Jurkat, Clone E6-1 (cell line): ENCODE data around the gene SHTN1.

Source experiments
- DNase-seq: peaks from one replicate; pipeline ENCODE4 v3.0.0-alpha.2; 2011; ENCODE audit warnings: low read depth, low spot score
- H3K4me3 ChIP-seq: 2 replicates; pipeline ENCODE4 v1.5.1; 2011; ENCODE audit warnings: mild to moderate bottlenecking, low read length, control low read depth, moderate library complexity

Gene SHTN1

DNA sequence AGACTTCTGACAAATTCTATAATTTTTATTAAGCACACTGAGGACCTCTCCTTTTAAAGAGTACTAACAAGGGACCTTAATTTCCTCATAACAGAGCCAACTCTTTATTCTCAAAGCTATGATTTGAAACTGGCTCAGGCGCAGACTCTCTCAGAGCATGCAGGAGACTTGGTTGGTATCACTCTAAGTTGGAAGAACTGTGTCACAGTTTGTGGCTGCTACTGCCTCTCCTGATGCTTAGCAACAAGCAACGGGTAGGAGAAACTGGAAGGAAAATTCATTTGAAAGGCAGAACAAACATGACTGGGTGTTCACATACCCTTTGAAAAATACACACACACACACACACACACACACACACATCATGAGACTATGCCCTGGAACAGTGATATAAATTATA, 122.3 kb downstream of the SHTN1 start:
- DNase-seq = no peak
- H3K4me3 ChIP-seq = no peak overlapping the region

DNA sequence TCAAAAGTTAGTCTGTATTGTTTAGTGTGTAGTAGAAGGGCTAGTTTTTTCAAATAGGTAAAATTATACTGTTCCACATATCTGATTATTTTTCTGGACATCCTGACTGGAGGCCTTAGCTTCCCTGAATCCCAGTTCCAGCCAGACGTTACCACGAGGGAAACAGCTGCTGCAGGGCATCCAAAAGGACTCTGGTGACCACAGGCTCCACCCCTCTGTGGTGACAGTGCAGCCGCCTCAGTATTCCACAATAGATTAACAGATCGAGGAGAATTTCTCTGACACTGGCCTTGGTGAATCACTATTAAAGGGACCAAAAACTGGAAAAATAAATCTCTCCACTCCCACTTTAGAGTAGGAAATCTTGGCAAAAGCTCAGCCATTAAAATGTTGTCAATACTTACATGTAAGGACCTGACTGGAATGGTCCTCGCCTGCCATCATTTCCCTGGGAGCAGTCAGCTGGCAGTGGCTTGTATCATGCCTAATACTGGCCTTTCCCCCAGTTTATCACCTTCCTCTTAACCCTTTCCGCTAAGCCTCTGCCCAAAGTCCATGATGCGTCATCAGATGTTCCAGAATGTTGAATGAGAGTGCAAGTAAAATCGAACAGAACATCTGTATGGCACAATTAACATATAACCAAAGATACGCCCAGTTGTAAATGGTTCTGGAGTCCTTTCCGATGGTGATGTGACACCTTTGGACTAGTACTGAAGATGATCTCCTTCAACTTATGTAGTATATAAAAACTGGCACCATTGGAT, 124.1 kb downstream of the SHTN1 start:
- H3K4me3 ChIP-seq = no peak overlapping the region
- no peak for DNase-seq

DNA sequence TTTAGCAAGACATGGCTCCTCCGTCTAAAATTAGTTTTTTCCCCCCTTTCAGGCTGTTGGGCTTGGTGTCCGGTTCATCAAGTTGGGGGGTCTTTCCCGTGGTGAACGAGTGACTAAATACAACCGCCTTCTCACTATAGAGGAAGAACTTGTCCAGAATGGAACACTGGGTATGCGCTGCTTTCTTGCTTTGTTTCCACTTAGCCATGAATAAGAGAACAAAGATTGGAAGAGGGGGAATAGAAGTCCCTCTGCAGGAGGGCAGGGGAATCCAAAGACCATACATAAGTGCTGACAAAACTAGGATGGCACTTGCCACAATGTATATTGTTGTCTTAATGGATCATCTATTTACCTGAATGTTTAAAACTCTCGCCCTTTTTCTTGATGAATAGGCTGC, 125.2 kb downstream of the SHTN1 start:
- no peak for DNase-seq
- no peak overlapping the region for H3K4me3 ChIP-seq

DNA sequence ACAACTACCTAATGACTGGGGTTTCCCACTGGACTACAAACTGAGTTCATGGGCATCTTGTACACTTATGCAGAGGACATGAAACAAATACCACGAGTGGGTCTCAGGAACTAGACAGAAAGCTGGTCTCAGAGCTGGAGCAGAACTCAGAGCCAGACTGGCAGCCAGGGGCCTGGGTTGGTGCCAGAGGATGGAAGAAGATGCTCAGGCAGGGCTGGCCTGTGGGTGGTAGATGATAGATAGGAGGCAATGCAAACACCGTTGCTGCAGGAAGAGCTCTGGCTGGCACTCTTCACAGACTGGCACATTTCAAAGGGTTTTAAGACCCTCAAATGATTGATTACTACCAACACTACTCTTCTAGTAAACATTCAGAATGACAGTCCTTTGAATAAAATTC, 126.9 kb downstream of the SHTN1 start:
- H3K4me3 ChIP-seq = no peak overlapping the region
- no peak for DNase-seq

DNA sequence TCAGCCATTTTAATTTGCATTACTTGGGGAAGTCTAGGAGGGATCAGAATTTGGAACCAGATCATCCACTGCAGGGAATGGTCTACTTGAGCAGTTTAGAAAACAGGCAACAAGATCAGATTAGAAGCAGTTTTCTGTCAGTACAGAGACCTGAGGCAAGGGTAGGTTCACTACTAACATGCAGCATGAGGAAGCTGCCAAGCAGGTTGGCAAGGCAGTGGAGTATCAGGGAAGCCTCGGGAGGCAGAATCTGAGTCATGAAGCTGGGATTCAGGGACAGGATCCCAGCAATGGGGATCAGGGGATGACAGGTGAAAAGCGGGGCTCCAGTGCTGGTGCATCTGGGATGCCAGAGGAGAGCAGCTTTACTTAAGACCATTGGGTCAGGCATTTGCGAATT, 127.6 kb downstream of the SHTN1 start:
- DNase-seq = no peak
- no peak overlapping the region for H3K4me3 ChIP-seq

DNA sequence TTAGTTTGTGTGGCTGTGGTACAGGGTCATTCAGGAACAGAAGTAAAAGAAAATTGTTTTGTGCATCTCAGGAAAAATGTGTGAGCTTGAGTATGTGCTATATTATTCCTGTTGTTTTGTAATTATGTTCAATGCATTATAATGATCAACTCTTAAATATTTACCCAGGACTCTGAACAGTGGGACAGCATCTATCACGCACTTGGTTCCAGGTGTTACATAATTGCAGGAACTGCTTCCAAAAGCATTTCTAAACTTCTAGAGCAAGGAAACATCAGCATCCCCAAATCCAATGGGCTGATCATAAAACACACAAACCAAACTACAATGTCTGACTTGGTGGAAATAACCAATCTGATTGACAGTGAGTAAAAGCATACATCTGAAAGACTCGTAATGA, 129.1 kb downstream of the SHTN1 start:
- DNase-seq = no peak
- H3K4me3 ChIP-seq = no peak overlapping the region

DNA sequence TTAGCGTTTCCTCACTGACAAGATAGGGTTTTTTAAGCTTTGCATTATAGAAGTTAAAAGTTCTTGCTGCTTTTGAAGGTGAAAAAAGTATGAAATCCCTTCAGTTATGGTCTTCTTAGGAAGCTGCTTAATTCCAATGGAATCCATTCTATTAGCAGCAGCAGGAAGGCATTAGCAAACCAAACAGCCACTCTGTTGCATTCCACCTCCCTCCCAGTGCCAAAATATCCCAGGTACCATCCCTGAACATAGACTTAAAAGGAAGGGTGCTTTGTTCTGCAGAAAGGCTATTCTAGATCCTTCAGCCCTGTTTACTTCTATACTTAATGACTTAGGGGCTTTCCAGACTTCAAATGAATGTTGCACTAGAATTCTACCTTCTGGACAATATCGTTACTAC, 131.9 kb downstream of the SHTN1 start:
- DNase-seq = no peak
- H3K4me3 ChIP-seq = no peak overlapping the region

DNA sequence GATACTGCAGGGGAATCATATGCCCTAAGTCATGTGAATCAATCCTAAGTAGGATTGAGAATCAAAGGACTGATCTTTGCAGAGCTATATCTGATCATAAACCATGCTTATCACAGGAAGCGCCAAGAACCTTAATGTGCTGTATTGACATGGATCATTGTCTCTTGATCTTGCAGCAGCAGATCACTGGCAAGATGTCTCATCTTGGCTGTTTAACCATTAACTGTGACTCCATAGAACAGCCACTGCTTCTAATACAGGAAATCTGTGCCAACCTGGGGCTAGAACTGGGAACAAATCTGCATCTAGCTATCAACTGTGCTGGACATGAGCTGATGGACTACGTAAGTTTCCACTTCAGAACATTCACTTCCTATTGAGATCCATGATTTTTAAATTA, 134.0 kb downstream of the SHTN1 start:
- no peak overlapping the region for H3K4me3 ChIP-seq
- no peak for DNase-seq

DNA sequence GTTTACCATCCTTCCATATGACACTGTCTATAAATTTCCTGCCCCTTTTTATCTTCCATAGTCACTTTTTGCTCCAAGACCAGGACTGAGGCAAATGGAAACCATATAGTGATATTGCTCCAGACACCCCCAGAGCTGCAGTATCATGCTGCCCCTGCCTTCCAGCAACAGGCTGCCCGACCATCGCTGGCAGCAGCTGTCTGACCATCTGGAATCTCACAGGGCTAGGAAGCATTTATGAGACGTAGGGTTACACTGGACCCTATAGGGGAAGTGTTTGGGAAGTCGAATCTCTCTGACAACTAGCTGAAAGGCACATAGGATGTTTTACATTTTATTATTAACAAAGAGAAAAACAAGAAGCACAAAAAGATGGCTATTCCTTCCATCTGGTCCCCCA, 136.3 kb downstream of the SHTN1 start:
- DNase-seq = no peak
- no peak overlapping the region for H3K4me3 ChIP-seq

DNA sequence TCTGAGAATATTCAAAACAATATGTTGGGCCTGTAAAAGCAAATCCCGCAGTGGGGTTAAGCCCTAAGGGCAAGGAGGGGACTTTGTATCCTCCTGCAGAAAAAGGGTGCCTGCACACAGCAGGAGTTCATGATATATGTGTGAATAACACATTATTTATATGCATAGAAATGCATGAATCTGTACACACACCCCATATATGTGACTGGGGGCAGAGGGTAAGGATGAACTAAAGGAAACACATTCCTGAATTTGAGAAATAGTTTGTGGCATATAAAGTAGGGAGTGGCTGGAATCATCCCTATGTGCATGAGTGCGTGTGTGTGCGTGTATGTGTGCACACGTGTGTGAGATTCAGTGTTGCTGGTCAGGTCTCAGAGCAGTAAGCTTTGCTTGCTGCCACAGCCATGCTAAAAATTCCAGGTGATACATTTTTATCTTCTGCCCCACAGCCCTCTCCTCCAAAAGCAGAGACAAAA, 136.8 kb downstream of the SHTN1 start:
- no peak for DNase-seq
- H3K4me3 ChIP-seq = no peak overlapping the region

DNA sequence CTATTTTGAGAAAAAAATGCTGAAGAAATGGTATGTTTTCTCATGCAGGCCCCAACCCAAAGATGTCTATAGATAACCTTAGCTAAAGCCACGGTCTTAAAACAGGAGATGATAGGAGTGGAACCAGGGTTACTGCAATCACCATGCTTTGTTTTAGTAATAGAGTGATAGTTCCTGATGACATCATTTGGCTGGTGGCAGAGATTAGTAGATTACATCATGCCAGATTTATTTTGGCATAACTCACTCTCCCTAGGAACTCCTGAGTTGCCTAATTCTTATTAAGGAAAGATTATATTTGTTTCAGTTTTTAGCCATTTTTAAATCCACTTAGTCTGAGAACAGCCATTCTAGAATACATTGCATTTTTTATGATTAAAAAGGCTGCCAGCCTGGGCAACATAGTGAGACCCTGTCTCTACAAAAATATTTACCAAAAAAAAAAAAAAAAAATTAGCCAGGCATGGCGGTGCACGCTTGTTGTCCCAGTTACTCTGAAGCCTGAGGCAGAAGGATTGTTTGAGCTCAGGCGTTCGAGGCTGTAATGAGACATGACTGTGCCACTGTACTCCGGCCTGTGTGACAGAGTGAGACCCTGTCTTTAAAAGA, 137.9 kb downstream of the SHTN1 start:
- H3K4me3 ChIP-seq = no peak overlapping the region
- no peak for DNase-seq

DNA sequence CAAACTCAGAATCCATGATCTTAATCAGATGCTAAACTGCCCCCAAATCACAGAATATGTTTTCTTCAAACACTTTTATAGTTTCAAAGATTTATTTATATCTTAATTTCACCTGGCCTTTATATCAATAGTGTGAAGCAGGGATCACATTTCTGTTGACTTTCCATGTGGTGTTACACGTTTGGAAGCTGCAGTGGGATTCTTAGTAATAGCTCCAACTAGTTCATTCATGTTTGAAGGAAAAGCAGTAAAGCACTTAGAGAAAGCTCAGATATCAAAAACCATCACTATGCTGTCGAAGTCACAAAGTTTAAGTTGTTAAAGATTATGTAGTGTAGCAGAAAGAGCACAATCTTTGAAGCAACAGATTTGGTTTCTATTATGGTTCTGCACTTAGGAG, 138.9 kb downstream of the SHTN1 start:
- H3K4me3 ChIP-seq = no peak overlapping the region
- no peak for DNase-seq

DNA sequence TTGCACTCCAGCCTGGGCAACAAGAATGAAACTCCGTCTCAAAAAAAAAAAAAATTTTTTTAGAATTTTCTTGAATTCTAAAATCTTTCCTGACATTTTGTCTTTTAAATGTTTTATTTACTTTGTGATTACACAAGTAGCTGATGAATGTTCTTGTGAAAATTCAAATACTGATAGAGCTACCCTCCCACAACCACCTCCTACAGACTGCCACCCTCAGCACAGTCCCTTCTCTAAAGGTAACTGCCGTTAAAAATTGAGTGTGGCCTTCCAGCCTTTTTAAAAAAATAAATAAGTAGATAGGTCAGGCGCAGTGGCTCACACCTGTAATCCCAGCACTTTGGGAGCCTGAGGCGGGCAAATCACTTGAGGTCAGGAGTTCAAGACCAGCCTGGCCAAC, 140.6 kb downstream of the SHTN1 start:
- DNase-seq = no peak
- no peak overlapping the region for H3K4me3 ChIP-seq

DNA sequence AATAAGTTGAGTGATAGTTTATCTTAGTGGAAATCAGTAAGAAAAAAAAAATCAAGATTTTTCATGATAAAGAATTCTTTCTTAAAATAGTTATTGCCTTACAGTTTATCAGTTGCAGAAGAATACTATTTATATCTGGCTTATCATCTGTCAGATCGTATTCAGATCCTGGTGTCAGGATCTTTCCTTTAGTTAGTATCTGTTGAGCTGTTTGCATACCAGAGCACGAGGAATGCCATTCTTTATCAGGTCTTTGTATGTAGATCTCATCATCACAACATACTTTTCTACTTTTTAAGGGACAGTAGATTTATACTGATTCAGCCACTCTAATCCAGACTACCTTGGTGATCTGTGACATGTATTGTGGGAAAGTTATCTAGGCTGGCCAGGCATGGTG, 143.2 kb downstream of the SHTN1 start:
- H3K4me3 ChIP-seq = no peak overlapping the region
- no peak for DNase-seq

DNA sequence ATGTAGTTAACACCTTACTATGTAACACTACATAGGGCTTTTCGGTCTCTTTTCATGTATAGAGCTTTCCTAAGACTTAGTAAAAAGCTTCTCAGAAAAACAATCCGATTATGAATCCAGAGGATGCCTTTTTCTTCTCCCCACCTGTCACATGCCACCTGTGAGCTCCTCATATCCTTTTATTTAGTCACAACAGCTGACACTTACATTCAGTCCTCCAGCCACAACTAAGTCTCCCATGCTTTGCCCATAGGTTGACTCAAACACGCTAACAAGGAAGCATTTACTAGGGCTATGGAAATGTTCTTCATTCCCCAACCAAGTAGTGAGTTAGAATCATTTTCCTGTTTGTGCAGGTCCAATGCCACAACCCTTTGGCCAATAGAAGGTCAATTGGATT, 147.8 kb downstream of the SHTN1 start:
- DNase-seq = no peak
- H3K4me3 ChIP-seq = no peak overlapping the region

DNA sequence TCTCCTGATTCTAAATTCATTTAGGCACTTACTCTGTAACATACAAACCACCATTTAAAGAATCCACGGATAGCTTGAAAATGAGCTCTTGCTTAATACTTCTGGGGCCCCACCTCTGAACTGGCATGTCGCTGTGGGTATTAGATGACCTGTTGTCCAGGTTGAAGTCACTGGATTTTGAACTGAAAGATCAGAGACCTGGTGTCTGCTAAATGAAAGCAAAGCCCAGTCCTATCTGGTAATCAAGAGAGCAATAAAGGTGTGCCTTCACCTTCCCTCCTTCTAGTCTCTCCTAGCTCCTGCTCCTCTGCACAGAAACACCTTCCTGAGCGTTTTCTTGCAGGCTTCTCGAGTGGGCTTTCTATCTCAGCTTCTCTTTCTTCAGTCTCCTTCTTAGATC, 151.3 kb downstream of the SHTN1 start:
- DNase-seq = no peak
- no peak overlapping the region for H3K4me3 ChIP-seq

DNA sequence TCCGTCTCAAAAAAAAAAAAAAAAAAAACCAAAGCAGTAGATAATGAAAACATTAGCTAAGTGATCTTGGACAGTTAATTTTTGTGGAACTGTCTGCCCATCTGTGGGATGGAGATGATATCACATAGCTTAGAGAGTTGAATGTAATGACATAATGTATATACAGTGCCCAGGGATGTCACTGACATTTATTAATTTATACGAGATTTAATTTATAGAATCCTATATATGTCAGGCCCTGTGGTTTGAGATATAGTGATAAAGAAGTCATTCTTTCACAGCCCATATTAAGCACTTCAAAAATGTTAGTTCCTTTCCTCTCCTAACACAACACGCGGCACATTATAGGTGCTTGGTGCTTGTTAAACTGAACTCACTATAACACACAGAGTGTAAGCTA, 151.7 kb downstream of the SHTN1 start:
- no peak overlapping the region for H3K4me3 ChIP-seq
- DNase-seq = no peak

DNA sequence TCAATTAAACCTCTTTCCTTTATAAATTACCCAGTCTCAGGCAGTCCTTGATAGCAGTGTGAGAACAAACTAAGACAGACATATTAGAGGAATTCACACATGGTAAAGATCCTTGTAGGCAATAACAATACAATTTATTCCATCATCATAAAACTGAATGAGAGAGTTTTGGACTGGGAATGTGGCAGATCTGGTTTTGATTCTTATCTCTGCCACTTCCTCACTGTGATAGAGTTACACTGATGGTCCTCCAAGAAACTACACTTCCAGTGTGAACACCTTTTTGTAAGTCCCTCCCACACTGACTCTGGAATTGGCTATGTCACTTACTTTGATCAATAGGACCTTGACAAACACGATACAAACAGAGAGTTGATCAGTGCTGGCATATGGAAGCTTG, 152.7 kb downstream of the SHTN1 start:
- DNase-seq = no peak
- no peak overlapping the region for H3K4me3 ChIP-seq

DNA sequence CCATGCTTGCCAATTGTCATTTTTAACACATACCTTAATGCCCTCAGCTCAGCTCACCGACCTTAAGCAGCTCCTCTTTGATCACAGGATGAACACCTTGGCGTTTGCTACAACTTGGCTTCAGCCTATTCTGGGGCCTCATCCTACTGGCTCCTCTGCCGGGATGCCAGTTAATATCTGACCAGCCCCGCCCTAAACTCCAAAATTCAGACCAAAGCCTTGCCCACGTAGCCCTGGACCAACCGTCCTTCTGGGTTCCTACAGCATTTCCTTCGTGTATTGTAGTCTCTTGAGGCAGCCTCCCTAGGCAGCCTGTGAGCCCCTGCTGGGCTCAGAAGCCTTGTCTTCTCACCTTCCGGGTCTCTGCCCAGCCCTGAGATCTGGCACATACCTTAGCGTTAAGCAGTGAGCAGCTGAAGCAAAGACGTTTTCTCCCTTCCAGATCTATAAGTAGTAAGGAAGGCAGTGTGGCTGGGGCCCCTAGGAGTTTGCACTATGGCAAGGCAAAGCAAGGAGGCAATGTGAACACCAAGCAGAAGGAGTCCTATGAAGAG, 154.9 kb downstream of the SHTN1 start:
- DNase-seq = no peak

DNA sequence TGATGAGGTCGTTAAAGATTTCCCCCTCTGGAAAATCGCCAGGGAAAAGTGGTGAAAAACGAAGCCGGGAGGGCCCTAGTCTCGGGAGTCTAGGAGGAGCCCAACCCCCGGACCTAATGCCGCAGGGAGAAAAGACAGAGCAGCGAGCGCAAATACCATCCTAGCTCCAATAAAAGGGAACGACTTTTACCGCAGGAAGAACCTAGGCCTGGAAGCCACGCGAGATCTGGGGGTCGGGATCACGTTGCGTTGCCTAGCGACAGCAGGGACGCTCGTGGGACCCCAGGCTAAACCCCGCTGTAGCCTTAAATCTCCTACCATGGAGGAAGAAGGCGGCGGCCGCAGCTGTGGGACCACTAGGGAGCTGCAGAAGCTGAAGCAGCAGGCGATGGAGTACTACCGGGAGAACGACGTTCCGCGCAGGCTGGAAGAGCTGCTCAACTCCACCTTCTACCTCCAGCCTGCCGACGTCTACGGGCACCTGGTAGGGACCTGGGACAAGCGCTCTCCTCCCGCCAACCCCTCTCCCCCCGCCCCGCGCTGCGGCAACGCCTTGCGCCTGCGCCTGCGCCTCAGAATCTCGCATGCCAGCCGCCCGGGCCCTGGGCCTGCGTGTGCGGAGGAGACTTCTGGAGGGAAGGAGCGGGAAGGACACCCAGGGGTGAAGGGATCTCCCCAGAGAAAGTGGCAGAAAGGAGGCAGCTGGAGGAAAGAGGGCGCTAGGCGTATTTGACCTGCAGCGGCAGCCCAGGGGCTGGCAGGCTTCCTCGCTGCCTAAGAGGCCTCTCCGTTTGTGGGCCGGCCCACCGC, 155.5 kb downstream of the SHTN1 start, which contains the start of gene ENO4:
ENO4 (plus strand) TSS at position 252 of the 810 bp plus-strand sequence; CDS start at position 320, 68 bp downstream.
- DNase-seq = no peak
- no peak within 1 kb of the TSS for H3K4me3 ChIP-seq

More for the DNA sequence above, 154.9 kb downstream of the SHTN1 start:
- H3K4me3 ChIP-seq = no peak overlapping the region
